ENCODE results near the gene ADAMTS15.

DNA sequence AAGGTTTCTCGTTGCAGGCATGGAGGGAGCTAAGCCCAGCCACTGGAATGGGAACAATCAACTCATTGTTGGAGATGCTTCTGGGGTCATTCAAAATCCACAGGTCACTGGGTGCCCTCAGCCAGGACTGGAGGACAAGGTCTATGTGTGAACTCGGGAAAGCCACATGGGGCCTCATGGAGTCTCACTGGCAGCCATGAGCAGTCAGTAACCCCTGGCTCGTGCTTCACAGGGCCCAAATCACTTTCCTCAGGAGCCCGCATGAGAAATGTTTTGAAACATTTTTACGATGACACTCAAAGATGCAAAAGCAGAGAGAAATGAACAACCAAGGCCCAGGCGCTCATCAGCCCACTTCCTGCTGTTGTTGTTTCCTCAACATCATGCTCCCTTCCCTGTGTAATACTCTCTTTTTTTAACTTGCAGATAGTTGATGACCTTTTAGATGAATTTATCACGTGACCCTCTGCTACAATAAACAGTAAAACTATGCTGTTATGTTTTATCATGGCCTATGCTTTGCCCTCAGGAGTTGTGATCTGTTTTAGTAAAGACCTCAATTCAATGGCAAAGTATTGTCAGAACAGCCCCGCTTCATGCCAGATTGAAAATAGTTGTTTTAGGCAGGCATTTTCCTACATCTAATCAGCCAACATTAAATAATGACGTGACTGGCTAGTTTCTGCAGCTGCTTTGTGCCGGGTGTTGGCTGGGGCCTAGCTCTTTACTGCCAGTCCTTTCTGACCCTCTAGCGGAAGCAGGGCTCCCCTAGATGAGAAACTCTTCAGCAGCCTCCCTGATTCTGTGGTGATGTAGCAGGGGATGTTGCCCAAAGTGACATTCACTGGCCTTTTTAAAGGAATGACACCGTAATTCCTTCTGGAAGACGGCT lies 39.7 kb downstream of the ADAMTS15 start:
- no peak for TF ChIP-seq POLR2A (IDR thresholded peaks at IDR 0.05)
- TF ChIP-seq, protein P1, sequence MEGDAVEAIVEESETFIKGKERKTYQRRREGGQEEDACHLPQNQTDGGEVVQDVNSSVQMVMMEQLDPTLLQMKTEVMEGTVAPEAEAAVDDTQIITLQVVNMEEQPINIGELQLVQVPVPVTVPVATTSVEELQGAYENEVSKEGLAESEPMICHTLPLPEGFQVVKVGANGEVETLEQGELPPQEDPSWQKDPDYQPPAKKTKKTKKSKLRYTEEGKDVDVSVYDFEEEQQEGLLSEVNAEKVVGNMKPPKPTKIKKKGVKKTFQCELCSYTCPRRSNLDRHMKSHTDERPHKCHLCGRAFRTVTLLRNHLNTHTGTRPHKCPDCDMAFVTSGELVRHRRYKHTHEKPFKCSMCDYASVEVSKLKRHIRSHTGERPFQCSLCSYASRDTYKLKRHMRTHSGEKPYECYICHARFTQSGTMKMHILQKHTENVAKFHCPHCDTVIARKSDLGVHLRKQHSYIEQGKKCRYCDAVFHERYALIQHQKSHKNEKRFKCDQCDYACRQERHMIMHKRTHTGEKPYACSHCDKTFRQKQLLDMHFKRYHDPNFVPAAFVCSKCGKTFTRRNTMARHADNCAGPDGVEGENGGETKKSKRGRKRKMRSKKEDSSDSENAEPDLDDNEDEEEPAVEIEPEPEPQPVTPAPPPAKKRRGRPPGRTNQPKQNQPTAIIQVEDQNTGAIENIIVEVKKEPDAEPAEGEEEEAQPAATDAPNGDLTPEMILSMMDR (IDR thresholded peaks at IDR 0.05): no peak
